ENCODE measurements around the gene SIM1. TPM values are rescaled to one million over a fixed set of nuclear protein-coding genes. Genes with fewer than 3 reads are reported as not detected.

SIM1 gene
- total RNA-seq, 1 experiment from 2014 or later, result 0.13 TPM

DNA sequence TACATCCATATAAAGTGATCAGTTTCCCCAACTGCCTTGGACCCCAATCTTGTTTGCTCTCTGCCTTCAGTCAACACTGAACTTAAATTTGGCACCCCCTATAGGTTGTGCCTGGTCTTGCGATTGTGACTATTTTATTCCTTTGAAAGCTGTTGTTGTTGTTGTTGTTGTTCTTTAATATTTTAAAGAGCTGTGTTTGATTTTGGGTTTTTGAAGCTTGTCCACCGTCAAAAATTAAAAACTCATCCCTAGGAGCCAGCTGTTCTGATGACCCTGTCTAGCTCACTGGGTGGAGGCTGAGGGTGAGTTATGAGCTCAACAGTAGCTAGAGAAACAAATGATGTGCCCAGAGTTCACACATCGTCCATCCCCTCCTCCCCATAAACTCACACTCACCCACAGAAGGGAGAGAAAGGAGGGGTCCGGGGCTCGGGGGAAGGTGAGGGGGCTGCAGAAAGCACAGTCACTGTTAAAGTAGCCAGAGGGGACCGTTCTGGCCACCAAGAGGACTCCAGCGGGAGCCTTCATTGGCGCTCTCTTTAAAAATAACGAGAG is 4.0 kb downstream of the SIM1 start:
- H3K36me3 ChIP-seq (ENCODE audit: low read depth), result no peaks in the 10 kb centered on the region
- no peaks in the 10 kb centered on the region for H3K4me1 ChIP-seq (replicated peaks; ENCODE audit: insufficient read depth)
- no peak overlapping the region for H3K4me3 ChIP-seq
- no peak overlapping the region for H2AFZ ChIP-seq
- no peaks in the 10 kb centered on the region for H3K9me2 ChIP-seq (ENCODE audit: insufficient read depth)
- intact Hi-C loops (cut with micrococcal nuclease; ENCODE audit: unreplicated experiment), result no loop called here
- TF ChIP-seq EZH2 (IDR thresholded peaks at IDR 0.05; ENCODE audit: low read depth), result no peak
- TF ChIP-seq, protein P1, sequence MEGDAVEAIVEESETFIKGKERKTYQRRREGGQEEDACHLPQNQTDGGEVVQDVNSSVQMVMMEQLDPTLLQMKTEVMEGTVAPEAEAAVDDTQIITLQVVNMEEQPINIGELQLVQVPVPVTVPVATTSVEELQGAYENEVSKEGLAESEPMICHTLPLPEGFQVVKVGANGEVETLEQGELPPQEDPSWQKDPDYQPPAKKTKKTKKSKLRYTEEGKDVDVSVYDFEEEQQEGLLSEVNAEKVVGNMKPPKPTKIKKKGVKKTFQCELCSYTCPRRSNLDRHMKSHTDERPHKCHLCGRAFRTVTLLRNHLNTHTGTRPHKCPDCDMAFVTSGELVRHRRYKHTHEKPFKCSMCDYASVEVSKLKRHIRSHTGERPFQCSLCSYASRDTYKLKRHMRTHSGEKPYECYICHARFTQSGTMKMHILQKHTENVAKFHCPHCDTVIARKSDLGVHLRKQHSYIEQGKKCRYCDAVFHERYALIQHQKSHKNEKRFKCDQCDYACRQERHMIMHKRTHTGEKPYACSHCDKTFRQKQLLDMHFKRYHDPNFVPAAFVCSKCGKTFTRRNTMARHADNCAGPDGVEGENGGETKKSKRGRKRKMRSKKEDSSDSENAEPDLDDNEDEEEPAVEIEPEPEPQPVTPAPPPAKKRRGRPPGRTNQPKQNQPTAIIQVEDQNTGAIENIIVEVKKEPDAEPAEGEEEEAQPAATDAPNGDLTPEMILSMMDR (conservative IDR thresholded peaks at IDR 0.05), result no peak; the same call in 1 of the 2 replicates
- H3F3A ChIP-seq (ENCODE audit: insufficient read depth, low read depth), result no peaks in the 10 kb centered on the region
- BruUV-seq (replicated peaks), result no TSS peak
- H3K27me3 ChIP-seq (ENCODE audit: insufficient read depth, low read depth), result no peaks in the 10 kb centered on the region
- ChIA-PET CTCF (interaction anchor here (0.6 kb wide), 1 partner anchor 410 kb away, joined by 5 read pairs; no protein-coding TSS in a partner anchor), POLR2A (ENCODE audit: unreplicated experiment) (no interaction called here)
- peaks cover 7% of the 10 kb centered on the region for H3K9me3 ChIP-seq (ENCODE audit: insufficient read depth, low read depth)
- no peak overlapping the region for H3K4me2 ChIP-seq
- H3K27ac ChIP-seq, result no peak overlapping the region
- no peak for DNase-seq
- H3K79me2 ChIP-seq (ENCODE audit: low read depth), result no peaks in the 10 kb centered on the region
- no peaks in the 10 kb centered on the region for H4K20me1 ChIP-seq (ENCODE audit: insufficient read depth)

DNA sequence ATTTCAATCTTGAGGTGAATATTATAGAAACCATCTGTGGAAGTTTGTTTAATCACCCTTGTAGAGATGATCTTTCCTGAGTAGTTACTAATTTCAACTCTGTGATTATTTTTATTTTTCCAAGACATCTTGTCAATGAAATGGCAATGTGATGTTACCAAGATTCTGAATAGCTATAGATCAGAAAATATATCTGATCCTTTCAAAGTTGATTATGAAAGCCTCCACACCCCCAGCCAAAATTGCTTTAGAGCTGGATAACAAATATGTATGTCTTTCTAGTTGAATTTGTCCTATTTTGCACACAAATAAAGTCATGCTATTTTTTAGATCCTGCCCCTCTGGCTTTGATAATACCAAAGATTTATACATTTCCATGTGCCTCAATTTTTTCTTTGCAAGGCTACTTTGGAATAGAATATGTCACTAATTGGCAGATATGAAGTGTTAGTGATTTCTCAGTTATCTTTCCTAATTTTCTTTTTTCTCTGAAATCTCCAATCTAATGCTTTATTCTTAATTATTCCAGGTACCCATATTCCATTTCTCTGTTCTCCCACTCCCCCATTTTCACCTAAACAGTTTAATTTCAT is 5.0 kb downstream of the SIM1 start:
- BruUV-seq (replicated peaks), result no TSS peak
- Histone ChIP-seq H3K79me2 (ENCODE audit: low read depth) (no peaks in the 10 kb centered on the region), H3K4me1 (replicated peaks; ENCODE audit: insufficient read depth) (no peaks in the 10 kb centered on the region), H3K36me3 (ENCODE audit: low read depth) (no peaks in the 10 kb centered on the region), H3K4me3 (no peak overlapping the region), H2AFZ (no peak overlapping the region), H3K9me3 (ENCODE audit: insufficient read depth, low read depth) (peaks cover 7% of the 10 kb centered on the region), H3K27me3 (ENCODE audit: insufficient read depth, low read depth) (no peaks in the 10 kb centered on the region), H4K20me1 (ENCODE audit: insufficient read depth) (no peaks in the 10 kb centered on the region), H3F3A (ENCODE audit: insufficient read depth, low read depth) (no peaks in the 10 kb centered on the region), H3K9me2 (ENCODE audit: insufficient read depth) (no peaks in the 10 kb centered on the region), H3K4me2 (no peak overlapping the region), H3K27ac (no peak overlapping the region)
- CTCF ChIA-PET, result no interaction called here
- POLR2A ChIA-PET (ENCODE audit: unreplicated experiment), result no interaction called here
- DNase-seq, result no peak
- no peak for TF ChIP-seq EZH2 (IDR thresholded peaks at IDR 0.05; ENCODE audit: low read depth)
- TF ChIP-seq, protein P1 (conservative IDR thresholded peaks at IDR 0.05), result no peak
- intact Hi-C loops (cut with micrococcal nuclease; ENCODE audit: unreplicated experiment), result no loop called here

DNA sequence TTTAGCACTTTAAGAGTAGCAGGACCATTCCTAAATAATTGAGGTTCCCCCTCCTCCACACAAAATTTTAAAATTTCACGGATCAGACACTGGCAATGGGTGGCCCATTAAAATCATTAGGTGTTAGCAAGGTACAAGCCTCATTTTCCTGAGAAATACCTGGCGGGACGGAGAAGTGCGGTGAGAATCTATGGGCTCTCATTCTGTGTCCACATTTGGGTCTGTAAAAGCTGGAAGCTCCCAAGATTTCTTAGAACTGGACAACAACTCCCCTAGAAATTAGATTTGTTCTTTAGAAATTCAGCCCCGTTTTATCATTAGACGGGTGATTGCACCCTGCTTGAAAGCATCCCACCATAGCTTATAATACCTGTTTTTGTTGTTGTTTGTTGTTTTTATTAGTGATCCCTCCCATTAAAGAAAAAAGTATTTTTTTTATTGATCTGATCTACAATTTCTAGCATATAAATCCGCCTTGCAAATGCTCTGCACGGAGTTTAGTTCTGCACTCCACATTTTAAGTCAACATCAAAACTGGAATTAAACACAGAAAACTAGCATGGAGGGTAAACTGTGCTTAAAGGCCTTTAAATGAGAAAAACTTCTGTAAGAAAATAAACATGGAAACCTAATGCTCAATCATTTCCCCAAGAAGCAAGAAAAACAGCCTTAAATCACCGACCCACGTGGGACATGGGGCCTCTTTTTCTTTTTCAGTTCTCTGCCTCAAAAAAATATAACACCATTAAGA is 5.7 kb downstream of the SIM1 start:
- CTCF ChIA-PET, result no interaction called here
- Histone ChIP-seq H3K27me3 (ENCODE audit: insufficient read depth, low read depth) (no peaks in the 10 kb centered on the region), H3K79me2 (ENCODE audit: low read depth) (no peaks in the 10 kb centered on the region), H3F3A (ENCODE audit: insufficient read depth, low read depth) (no peaks in the 10 kb centered on the region), H3K9me2 (ENCODE audit: insufficient read depth) (no peaks in the 10 kb centered on the region), H2AFZ (no peak overlapping the region), H3K4me1 (replicated peaks; ENCODE audit: insufficient read depth) (no peaks in the 10 kb centered on the region), H3K36me3 (ENCODE audit: low read depth) (no peaks in the 10 kb centered on the region), H3K4me2 (no peak overlapping the region), H4K20me1 (ENCODE audit: insufficient read depth) (no peaks in the 10 kb centered on the region), H3K4me3 (no peak overlapping the region), H3K9me3 (ENCODE audit: insufficient read depth, low read depth) (peaks cover 7% of the 10 kb centered on the region), H3K27ac (no peak overlapping the region)
- BruUV-seq (replicated peaks), result no TSS peak
- intact Hi-C loops (cut with micrococcal nuclease; ENCODE audit: unreplicated experiment), result no loop called here
- no peak for DNase-seq
- POLR2A ChIA-PET (ENCODE audit: unreplicated experiment), result no interaction called here
- TF ChIP-seq, protein P1 (conservative IDR thresholded peaks at IDR 0.05), result no peak
- TF ChIP-seq EZH2 (IDR thresholded peaks at IDR 0.05; ENCODE audit: low read depth), result no peak
